Mucosa of rectum (tissue), 2 donors: ENCODE results near the gene ZSWIM5.
"Not testable (repeated sequence)": the region's sequence is repeated elsewhere in the genome, so short reads cannot be mapped to it uniquely, and the experiment has no call there.

Experiments
- H3K27ac ChIP-seq, 2 donors: one replicate each; pipeline ENCODE4 v1.7.0; 2013; ENCODE audit warnings: inconsistent platforms in 2 of 2, low read depth in 2 of 2, low read length in 2 of 2
- H3K27me3 ChIP-seq, 2 donors: one replicate each; pipeline ENCODE4 v1.7.0; 2013; ENCODE audit warnings: low read length in 2 of 2; ENCODE audit not compliant: control insufficient read depth in 2 of 2, insufficient read depth in 2 of 2
- H3K36me3 ChIP-seq, 2 donors: one replicate each; pipeline ENCODE4 v1.7.0; 2013; ENCODE audit warnings: low read length in 2 of 2; ENCODE audit not compliant: control insufficient read depth in 2 of 2, insufficient read depth in 2 of 2
- H3K4me1 ChIP-seq, 2 donors: one replicate each; pipeline ENCODE4 v1.7.0; 2013; ENCODE audit warnings: low read length in 2 of 2, mild to moderate bottlenecking in 1 of 2; ENCODE audit not compliant: control insufficient read depth in 2 of 2, insufficient read depth in 2 of 2
- H3K4me3 ChIP-seq, 2 donors: one replicate each; pipeline ENCODE4 v1.7.0; 2013; ENCODE audit warnings: low read length in 2 of 2
- H3K9ac ChIP-seq, 2 donors: one replicate each; pipeline ENCODE4 v1.7.0; 2013; ENCODE audit warnings: low read length in 2 of 2, low read depth in 1 of 2, mild to moderate bottlenecking in 1 of 2
- H3K9me3 ChIP-seq, 2 donors: one replicate each; pipeline ENCODE4 v1.7.0; 2013; ENCODE audit warnings: low read length in 2 of 2; ENCODE audit not compliant: control insufficient read depth in 2 of 2
- donor health status: healthy.
- donor health status: Normal muscosa, but diverticular disease.

The ZSWIM5 gene

DNA sequence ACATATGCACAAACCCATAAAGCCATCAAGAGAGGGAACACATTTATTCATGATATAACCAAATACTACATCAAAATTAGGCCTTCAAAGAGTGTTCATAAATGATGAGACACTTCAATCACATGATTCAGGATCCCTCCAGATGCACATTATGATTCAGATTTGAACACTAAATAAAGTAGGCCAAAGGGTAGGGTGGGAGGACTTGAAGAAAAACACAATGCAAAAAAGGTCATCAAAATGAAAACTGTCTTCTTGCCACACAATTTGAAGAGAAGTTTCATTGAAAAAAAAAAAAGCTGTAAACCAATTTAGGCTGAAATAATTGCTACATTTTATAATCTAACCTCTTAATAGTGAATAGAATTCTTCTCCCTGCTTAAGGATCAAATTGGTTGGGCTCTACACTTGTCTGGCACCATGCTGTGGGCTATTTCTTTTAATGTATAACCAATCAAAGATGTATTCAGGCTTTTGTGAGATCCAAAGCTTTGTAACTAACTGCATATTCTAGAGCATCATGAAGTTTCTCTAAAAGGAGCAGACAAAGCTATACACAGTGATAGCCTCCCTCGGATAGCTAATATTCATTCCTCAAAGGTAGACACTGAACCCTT lies 58.1 kb downstream of the ZSWIM5 start:
- H3K9me3 ChIP-seq, result no peaks in the 10 kb centered on the region
- H3K27me3 ChIP-seq, result no peaks in the 10 kb centered on the region
- no peaks in the 10 kb centered on the region for H3K4me1 ChIP-seq
- no peak overlapping the region for H3K9ac ChIP-seq
- H3K4me3 ChIP-seq, result no peak overlapping the region
- no peaks in the 10 kb centered on the region for H3K36me3 ChIP-seq
- no peak overlapping the region for H3K27ac ChIP-seq

DNA sequence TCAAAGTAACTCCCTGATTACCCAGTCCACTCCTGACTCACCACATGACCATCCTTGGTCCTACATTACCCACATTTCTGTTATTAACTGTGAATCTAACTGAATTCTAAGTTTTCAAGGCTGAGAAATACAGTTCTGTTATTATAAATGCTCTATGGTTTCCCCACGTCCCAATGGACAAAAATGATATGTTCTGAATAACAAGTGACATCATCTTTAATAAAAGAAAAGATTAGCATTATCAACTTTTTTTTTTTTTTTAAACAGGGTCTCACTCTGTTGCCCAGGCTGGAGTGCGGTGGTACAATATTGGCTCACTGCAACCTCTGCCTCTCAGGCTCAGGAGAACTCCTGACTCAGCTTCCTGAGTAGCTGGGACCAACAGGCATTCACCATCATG lies 59.6 kb downstream of the ZSWIM5 start:
- Histone ChIP-seq H3K27me3 (no peaks in the 10 kb centered on the region), H3K9me3 (no peaks in the 10 kb centered on the region), H3K4me1 (no peaks in the 10 kb centered on the region), H3K9ac (no peak overlapping the region), H3K36me3 (no peaks in the 10 kb centered on the region), H3K4me3 (no peak overlapping the region), H3K27ac (no peak overlapping the region)

DNA sequence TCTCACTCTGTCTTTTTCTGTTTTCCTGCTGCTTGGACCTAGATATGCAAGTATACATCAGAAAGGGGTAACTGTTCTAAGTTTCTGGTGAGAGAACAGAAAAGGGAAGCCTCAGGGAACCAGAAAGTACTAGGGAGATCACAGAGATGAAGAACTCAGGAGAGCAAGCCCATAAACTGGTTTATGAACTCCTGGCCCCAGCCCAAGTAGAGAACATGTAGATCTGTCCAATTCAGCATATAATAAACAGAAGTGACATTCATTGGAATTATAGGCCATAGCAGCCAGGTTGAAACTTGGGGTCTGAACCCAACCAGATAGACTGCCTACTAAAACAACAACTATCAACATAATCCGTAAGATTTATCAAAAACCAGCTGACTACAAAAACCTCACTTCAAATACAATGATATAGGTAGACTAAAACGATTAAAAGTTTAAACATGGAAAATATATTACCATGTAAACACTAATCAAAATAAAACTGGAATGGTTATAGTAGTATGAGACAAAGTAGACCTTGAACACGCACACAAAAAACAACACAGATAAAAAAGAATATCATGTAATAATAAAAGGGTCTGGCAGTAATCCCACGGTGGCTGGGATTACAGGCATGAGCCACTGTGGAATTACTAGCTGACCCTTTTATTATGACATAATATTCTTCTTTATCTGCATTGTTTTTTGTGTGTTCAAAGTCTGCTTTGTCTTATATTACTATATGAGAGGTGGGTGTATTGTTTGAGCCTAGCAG lies 65.0 kb downstream of the ZSWIM5 start:
- no peak overlapping the region for H3K9ac ChIP-seq
- no peak overlapping the region for H3K4me3 ChIP-seq
- H3K27ac ChIP-seq, result no peak overlapping the region
- no peaks in the 10 kb centered on the region for H3K9me3 ChIP-seq
- H3K36me3 ChIP-seq, result no peaks in the 10 kb centered on the region
- H3K4me1 ChIP-seq, result peaks cover 10 to 13% of the 10 kb centered on the region in 2 donors
- H3K27me3 ChIP-seq, result no peaks in the 10 kb centered on the region

DNA sequence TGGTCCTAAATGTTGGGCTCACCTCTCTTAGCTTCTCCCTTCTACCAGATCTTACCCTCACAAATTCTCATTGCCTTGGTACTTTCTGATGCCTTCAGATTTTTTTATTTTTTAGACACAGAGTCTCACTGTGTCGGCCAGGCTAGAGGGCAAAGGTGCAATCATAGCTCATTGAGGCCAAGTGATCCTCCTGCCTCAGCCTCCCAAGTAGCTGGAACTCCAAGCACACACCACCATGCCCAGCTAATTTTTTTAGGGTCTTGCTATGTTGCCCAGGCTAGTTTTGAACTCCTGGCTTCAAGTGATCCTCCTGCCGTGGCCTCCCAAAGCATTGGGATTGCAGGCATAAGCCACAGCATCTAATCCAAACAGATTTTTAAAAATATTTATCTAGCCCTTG lies 69.4 kb downstream of the ZSWIM5 start:
- Histone ChIP-seq H3K27ac (no peak overlapping the region), H3K9me3 (no peaks in the 10 kb centered on the region), H3K4me1 (peaks cover 16 to 19% of the 10 kb centered on the region in 2 donors), H3K27me3 (no peaks in the 10 kb centered on the region), H3K9ac (no peak overlapping the region), H3K4me3 (no peak overlapping the region), H3K36me3 (no peaks in the 10 kb centered on the region)

DNA sequence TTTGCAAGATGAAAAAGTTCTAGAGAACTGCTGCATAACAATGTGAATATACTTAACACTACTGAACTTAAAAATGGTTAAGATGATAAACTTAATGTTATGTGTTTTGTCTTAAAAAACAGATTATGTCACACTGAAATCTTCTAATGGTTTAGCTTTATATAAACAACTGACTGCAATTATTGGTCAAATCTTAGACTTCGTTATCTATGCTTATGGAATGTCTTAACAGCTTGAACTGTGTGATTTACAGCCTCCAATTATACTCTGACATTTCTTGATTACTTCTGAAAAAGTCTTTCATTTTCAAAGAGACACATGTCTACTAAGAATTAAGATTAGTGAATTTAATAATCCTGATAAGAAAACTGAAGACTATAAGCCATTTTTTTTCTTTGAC lies 71.1 kb downstream of the ZSWIM5 start:
- Histone ChIP-seq H3K27ac (no peak overlapping the region), H3K36me3 (no peaks in the 10 kb centered on the region), H3K9ac (no peak overlapping the region), H3K9me3 (no peaks in the 10 kb centered on the region), H3K4me1 (peaks cover 8 to 11% of the 10 kb centered on the region in 2 donors), H3K27me3 (no peaks in the 10 kb centered on the region), H3K4me3 (no peak overlapping the region)

DNA sequence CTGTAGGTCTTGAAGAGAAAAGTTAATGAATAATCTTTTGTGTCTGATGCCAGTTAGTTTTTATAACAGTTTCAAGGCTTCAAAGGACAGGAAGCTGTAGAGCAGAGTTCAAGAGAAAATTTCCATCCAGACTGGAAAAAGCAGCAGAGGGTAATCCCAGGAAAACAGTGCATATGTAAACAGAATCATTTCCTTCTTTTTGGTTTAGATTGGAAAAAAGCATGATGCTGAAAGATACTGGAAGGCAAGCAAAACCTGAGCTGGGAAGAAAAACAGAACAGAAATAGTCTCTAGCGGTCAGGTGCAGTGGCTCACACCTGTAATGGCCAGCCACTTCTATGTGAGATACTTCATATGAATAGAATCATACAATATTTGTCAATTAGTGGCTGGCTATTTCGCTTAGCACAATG lies 71.9 kb downstream of the ZSWIM5 start:
- Histone ChIP-seq H3K9me3 (no peaks in the 10 kb centered on the region), H3K36me3 (no peaks in the 10 kb centered on the region), H3K4me1 (peaks cover 5 to 6% of the 10 kb centered on the region in 2 donors), H3K9ac (no peak overlapping the region), H3K27ac (peak overlapping the region; percentile 29 to 50), H3K27me3 (no peaks in the 10 kb centered on the region), H3K4me3 (peak overlapping the region in 1 of 2 donors; percentile 34)

DNA sequence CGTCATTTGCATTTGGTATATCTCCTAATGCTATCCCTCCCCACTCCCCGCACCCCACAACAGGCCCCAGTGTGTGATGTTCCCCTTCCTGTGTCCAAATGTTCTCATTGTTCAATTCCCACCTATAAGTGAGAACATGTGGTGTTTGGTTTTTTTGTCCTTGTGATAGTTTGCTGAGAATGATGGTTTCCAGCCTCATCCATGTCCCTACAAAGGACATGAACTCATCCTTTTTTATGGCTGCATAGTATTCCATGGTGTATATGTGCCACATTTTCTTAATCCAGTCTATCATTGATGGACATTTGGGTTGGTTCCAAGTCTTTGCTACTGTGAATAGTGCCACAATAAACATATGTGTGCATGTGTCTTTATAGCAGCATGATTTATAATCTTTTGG lies 73.7 kb downstream of the ZSWIM5 start:
- H3K4me3 ChIP-seq, H3K9me3 ChIP-seq, H3K27ac ChIP-seq, H3K4me1 ChIP-seq, H3K27me3 ChIP-seq, H3K36me3 ChIP-seq, H3K9ac ChIP-seq: not testable (repeated sequence)

DNA sequence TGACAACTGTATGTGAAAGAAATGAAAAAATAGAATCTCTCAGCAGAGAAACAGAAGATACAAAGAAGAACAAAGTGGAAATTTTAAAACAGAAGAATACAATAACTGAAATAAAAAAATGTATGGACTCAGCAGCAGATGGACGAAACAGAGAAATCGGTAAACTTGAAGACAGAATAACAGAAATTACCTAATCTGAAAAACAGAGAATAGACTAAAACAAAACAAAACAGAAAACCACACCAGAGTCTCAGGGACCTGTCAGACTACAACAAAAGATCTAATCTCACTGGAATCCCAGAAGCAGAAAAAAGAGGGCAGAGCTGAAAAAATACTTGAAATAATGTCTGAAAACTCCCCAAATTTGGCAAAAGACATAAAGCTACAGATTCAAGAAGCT lies 83.0 kb downstream of the ZSWIM5 start:
- Histone ChIP-seq H3K9me3 (no peaks in the 10 kb centered on the region), H3K27ac (no peak overlapping the region)

DNA sequence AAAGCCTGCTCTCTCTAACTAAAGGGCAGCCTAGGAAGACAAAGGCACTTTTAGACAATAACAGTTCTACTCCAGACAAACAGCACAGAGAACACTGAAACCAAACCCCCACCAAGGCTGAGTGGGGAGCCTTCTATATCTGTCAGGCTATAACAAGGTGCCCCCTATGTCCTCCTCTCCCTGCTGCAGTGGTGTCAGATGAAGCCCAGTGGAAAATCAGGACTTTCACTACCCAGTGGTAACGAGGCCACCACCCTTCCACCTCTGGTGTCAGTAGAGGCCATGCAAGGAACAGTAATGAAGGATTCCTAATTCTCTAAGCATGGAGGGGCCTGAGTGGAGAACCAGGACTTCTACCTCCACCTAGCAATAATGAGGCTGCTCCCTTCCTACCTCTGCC lies 83.7 kb downstream of the ZSWIM5 start:
- H3K9ac ChIP-seq, result no peak overlapping the region
- H3K4me3 ChIP-seq, result no peak overlapping the region

More for the DNA sequence above, 83.0 kb downstream of the ZSWIM5 start:
- Histone ChIP-seq H3K4me1 (no peaks in the 10 kb centered on the region), H3K36me3 (no peaks in the 10 kb centered on the region), H3K27me3 (no peaks in the 10 kb centered on the region), H3K4me3 (no peak overlapping the region), H3K9ac (no peak overlapping the region)

DNA sequence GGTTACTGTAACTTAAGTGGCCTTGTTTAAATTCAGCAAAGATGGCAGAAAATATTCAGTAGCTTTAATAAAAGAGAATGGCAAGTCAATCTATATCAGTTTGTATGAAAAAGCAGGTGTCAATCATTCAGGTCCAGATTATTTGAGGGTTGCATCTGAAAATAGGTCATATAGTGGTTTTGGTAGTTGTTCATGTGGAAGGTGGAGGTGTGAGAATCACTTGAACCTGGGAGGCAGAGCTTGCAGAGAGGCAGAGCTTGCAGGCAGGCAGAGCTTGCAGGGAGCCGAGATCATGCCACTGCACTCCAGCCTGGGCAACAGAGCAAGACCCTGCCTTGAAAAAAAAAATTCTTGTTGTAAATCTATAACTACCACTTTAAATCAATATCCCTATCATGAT lies 88.6 kb downstream of the ZSWIM5 start:
- no peaks in the 10 kb centered on the region for H3K36me3 ChIP-seq
- no peaks in the 10 kb centered on the region for H3K4me1 ChIP-seq
- no peak overlapping the region for H3K27ac ChIP-seq
- H3K9ac ChIP-seq, result no peak overlapping the region
- no peaks in the 10 kb centered on the region for H3K9me3 ChIP-seq
- no peak overlapping the region for H3K4me3 ChIP-seq
- H3K27me3 ChIP-seq, result no peaks in the 10 kb centered on the region

More for the DNA sequence above, 83.7 kb downstream of the ZSWIM5 start:
- no peak overlapping the region for H3K27ac ChIP-seq
- no peaks in the 10 kb centered on the region for H3K36me3 ChIP-seq
- H3K4me1 ChIP-seq, result no peaks in the 10 kb centered on the region
- no peaks in the 10 kb centered on the region for H3K9me3 ChIP-seq
- no peaks in the 10 kb centered on the region for H3K27me3 ChIP-seq
